ENCODE results near the gene GSAP.

DNA sequence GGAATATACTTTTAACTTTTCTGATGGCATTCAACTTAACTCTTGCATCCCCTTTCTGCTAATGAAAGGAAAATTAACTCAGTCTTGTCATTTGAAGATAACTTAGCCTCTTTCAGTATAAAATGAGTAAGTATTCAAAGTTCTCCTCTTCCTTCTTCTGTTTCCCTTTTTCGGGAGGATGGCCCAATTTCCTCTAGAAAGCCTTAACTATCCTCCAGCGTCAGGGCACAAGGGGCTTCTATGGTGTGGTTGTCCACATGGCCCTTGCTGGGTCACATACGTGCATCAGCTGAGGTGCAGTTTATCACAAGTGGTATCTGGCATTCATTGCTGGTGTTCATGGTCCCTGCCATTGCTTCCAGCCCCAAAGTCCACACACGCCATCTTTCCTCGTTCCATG is 17.8 kb upstream of the GSAP start:
- TF ChIP-seq POLR2A (IDR thresholded peaks at IDR 0.05) (no peak), EP300 (IDR thresholded peaks at IDR 0.05) (no peak)
- TF ChIP-seq, protein P1, sequence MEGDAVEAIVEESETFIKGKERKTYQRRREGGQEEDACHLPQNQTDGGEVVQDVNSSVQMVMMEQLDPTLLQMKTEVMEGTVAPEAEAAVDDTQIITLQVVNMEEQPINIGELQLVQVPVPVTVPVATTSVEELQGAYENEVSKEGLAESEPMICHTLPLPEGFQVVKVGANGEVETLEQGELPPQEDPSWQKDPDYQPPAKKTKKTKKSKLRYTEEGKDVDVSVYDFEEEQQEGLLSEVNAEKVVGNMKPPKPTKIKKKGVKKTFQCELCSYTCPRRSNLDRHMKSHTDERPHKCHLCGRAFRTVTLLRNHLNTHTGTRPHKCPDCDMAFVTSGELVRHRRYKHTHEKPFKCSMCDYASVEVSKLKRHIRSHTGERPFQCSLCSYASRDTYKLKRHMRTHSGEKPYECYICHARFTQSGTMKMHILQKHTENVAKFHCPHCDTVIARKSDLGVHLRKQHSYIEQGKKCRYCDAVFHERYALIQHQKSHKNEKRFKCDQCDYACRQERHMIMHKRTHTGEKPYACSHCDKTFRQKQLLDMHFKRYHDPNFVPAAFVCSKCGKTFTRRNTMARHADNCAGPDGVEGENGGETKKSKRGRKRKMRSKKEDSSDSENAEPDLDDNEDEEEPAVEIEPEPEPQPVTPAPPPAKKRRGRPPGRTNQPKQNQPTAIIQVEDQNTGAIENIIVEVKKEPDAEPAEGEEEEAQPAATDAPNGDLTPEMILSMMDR (IDR thresholded peaks at IDR 0.05), result no peak

Measured in ovary (tissue), 3 donors.